Measurements from ENCODE around the gene OR6J1.
A peak's percentile ranks its signal among the peaks of the same experiment; 100 is the strongest.

DNA sequence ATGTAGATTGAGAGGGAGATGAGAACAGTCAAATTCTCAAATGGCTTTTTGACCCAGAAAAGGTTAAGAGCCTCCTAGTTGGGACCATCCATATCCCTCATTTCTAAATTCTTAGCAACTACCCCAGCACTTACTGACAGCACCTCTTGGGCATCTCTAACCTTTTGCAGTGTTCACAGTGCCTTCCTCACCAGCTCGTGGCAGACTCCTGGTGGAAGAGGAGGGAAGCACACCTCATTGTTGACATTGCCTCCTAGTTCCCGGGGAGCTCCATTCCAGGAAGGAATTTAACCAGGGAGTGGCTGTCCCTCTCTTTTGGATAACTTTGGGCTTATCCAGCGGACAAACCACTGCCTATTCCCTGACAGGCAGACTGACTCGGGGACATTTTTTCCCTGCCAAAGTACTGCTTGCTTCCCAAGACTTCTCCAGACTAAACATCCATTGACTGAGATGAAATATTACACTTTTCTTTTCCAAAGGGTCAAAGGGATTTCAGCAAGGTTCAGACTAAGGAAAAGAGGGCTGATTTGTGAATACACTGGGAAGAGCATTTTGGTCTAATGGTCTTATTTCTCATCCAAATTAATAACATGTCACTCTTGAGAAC is 9.0 kb upstream of the OR6J1 start:
- peak; percentile 57 to 78 (median 70) for TF ChIP-seq CTCF (IDR thresholded peaks at IDR 0.05)
- TF ChIP-seq EP300 (IDR thresholded peaks at IDR 0.05), result no peak
- no peak for TF ChIP-seq POLR2A (IDR thresholded peaks at IDR 0.05)

Data from tibial nerve (tissue), 4 donors.